Measurements from ENCODE around the gene VPS35L. TPM values are rescaled to one million over a fixed set of nuclear protein-coding genes. Genes with fewer than 3 reads are reported as not detected.
"Not testable (repeated sequence)": the region's sequence is repeated elsewhere in the genome, so short reads cannot be mapped to it uniquely, and the experiment has no call there.

VPS35L gene
- total and polyA plus RNA-seq, 2 of the 13 experiments (the other 11 are each of a cell fraction or from before 2014, with no cell fraction given) = 1.4 to 1.6 TPM

- in situ Hi-C loops (cut with HindIII; ENCODE audit: extremely low pct_ligation_motif_present, low pct_unique_long_range_greater_than_20kb); H4K20me1 ChIP-seq (ENCODE audit: insufficient read depth, low read length); H3K4me3 ChIP-seq (replicated peaks in 1 of 3; ENCODE audit: insufficient read depth in 1 of 3, low read depth in 2 of 3, low read length in 3 of 3); FAIRE-seq; DNase-seq (ENCODE audit: low spot score); ATAC-seq; H3K4me2 ChIP-seq (ENCODE audit: low read depth, low read length); CTCF ChIA-PET (ENCODE audit: low intra/inter-chr PET ratio, low total read pairs); H3K9ac ChIP-seq (ENCODE audit: insufficient read depth, low read depth, low read length); BruUV-seq (replicated peaks); intact Hi-C loops (cut with micrococcal nuclease; ENCODE audit: unreplicated experiment); H3K79me2 ChIP-seq (ENCODE audit: insufficient read depth, low read length); H3K9me3 ChIP-seq (ENCODE audit: low read length); H3K27me3 ChIP-seq (ENCODE audit: control insufficient read depth in 1 of 2, insufficient read depth in 2 of 2, low read length in 2 of 2); H2AFZ ChIP-seq (ENCODE audit: low read length); TF ChIP-seq NR2F6, SOX6, SOX13 (IDR thresholded peaks at IDR 0.05): not testable (repeated sequence)
- Histone ChIP-seq H3K27ac (ENCODE audit: extremely low read length, insufficient read depth, low read length) (peak overlapping the region; percentile 8), H3K36me3 (replicated peaks in 1 of 2; ENCODE audit: control insufficient read depth in 1 of 2, insufficient read depth in 2 of 2, low read length in 2 of 2) (peaks cover 1 to 16% of the 10 kb centered on the region in 2 experiments), H3K4me1 (ENCODE audit: insufficient read depth, low read length) (peaks cover 39% of the 10 kb centered on the region)
- POLR2A ChIA-PET = interaction anchor here (2.0 kb wide), 1 partner anchor 20 kb away, joined by 11 read pairs; the partner anchor contains the start of gene CCP110
- 87% methylated on average over 10 of the region's 10 CpGs for WGBS (ENCODE audit: low lambda C conversion rate)
- TF ChIP-seq GFI1 (CRISPR knock-in tag; IDR thresholded peaks at IDR 0.05; ENCODE audit: borderline replicate concordance) = peak; percentile 95
- TF ChIP-seq MED1 (CRISPR knock-in tag; IDR thresholded peaks at IDR 0.05) = peak; percentile 71
- peak; percentile 6; the same call in 1 of the 2 replicates for TF ChIP-seq GLI4 (CRISPR knock-in tag; IDR thresholded peaks at IDR 0.05; ENCODE audit: borderline replicate concordance)
- TF ChIP-seq NR2F6 (CRISPR knock-in tag; IDR thresholded peaks at IDR 0.05) = 0 out of 2 replicates have a peak, but pooled peaks have one; percentile 3
- peak; percentile 82 for TF ChIP-seq SOX6 (CRISPR knock-in tag; IDR thresholded peaks at IDR 0.05)
- 0 out of 2 replicates have a peak, but pooled peaks have one; percentile 51 for TF ChIP-seq HMG20A (CRISPR knock-in tag; IDR thresholded peaks at IDR 0.05; ENCODE audit: borderline replicate concordance)
- TF ChIP-seq POGZ (CRISPR knock-in tag; IDR thresholded peaks at IDR 0.05) = peak; percentile 28; the same call in 1 of the 2 replicates
- TF ChIP-seq HOMEZ (CRISPR knock-in tag; IDR thresholded peaks at IDR 0.05; ENCODE audit: low read depth) = 0 out of 2 replicates have a peak, but pooled peaks have one; percentile 3
- 0 out of 2 replicates have a peak, but pooled peaks have one; percentile 52 for TF ChIP-seq ZNF33A (CRISPR knock-in tag; IDR thresholded peaks at IDR 0.05; ENCODE audit: borderline replicate concordance)
- TF ChIP-seq GMEB1 (CRISPR knock-in tag; IDR thresholded peaks at IDR 0.05; ENCODE audit: borderline replicate concordance) = 0 out of 2 replicates have a peak, but pooled peaks have one; percentile 9
- TF ChIP-seq ZNF710 (CRISPR knock-in tag; IDR thresholded peaks at IDR 0.05; ENCODE audit: borderline replicate concordance) = 0 out of 2 replicates have a peak, but pooled peaks have one; percentile 26
- peak; percentile 16; the same call in 1 of the 2 replicates for TF ChIP-seq THAP11 (CRISPR knock-in tag; IDR thresholded peaks at IDR 0.05)
- peak in 1 of 2 experiments; percentile 88; a peak in 2 of 4 replicates for TF ChIP-seq SOX13 (CRISPR knock-in tag; conservative IDR thresholded peaks at IDR 0.05 in 1 of 2, IDR thresholded peaks at IDR 0.05 in 1 of 2)
These were observed 12.1 kb upstream of the VPS35L start for GRCh38 chr16:19543278-19543996.

Measured in HepG2 (cell line).